IMR-90 (cell line): ENCODE results near the gene MEIS2. TPM values are rescaled to one million over a fixed set of nuclear protein-coding genes. Genes with fewer than 3 reads are reported as not detected.

Experiments used
- ATAC-seq: fragments of 200-7000 bp; cut with Tn5 transposase; 2 replicates; pipeline ENCODE4 v1.9.1; 2020; ENCODE audit warnings: low read depth, mild to moderate bottlenecking, moderate library complexity
- BruUV-seq: library from RNA; stranded (reverse); fragments of 400-500 nt; replicated peaks from 2 replicates; lab custom pipeline; 2021; lab: Mats Ljungman, UMichigan
- CTCF ChIA-PET: fragments of 300-600 bp; formaldehyde crosslinking; extraction: SDS; loops from one replicate; lab custom pipeline; 2021; ENCODE audit warnings: antibody characterized with exemption; lab: Yijun Ruan, JAX
- POLR2A ChIA-PET: fragments of 300-600 bp; sonication (Branson Sonifier 250); formaldehyde crosslinking; loops from one replicate; lab custom pipeline; 2022; ENCODE audit warnings: antibody characterized with exemption; ENCODE audit not compliant: unreplicated experiment; lab: Charles Lee
- DNase-seq: peaks from one replicate; pipeline ENCODE4 v3.0.0; 2013
- H2AFZ ChIP-seq: replicated peaks from 2 replicates; pipeline ENCODE3; 2013; ENCODE audit warnings: low read length, mild to moderate bottlenecking; ENCODE audit not compliant: poor library complexity
- H2AK5ac ChIP-seq: 2 replicates; pipeline ENCODE4 v1.6.1; 2013; ENCODE audit warnings: low read depth, low read length, inconsistent platforms
- H2AK9ac ChIP-seq: replicated peaks from 2 replicates; pipeline ENCODE3; 2013; ENCODE audit warnings: mild to moderate bottlenecking, low read depth, low read length, moderate library complexity; ENCODE audit not compliant: poor library complexity
- H2BK120ac ChIP-seq: 2 replicates; pipeline ENCODE4 v1.6.1; 2013; ENCODE audit warnings: low read depth, low read length, inconsistent platforms
- H2BK15ac ChIP-seq: 3 replicates; pipeline ENCODE4 v1.6.1; 2013; ENCODE audit warnings: low read depth, low read length, inconsistent platforms
- H2BK20ac ChIP-seq: 2 replicates; pipeline ENCODE4 v1.6.1; 2013; ENCODE audit warnings: low read depth, mild to moderate bottlenecking, inconsistent platforms, low read length, moderate library complexity
- H2BK5ac ChIP-seq: 2 replicates; pipeline ENCODE4 v1.6.1; 2013; ENCODE audit warnings: mild to moderate bottlenecking, low read depth, low read length, inconsistent platforms; ENCODE audit not compliant: poor library complexity, severe bottlenecking
- H3K14ac ChIP-seq: replicated peaks from 2 replicates; pipeline ENCODE4 v1.6.1; 2013; ENCODE audit warnings: low read depth, low read length, inconsistent platforms
- H3K18ac ChIP-seq: 2 replicates; pipeline ENCODE4 v1.6.1; 2013; ENCODE audit warnings: low read depth, low read length, control low read depth
- H3K23ac ChIP-seq: 2 replicates; pipeline ENCODE4 v1.6.1; 2013; ENCODE audit warnings: low read depth, low read length, inconsistent platforms
- H3K27ac ChIP-seq: 2 replicates; pipeline ENCODE4 v1.5.1; 2013; ENCODE audit warnings: mild to moderate bottlenecking, control low read depth, low read length; ENCODE audit not compliant: insufficient read depth
- H3K27me3 ChIP-seq: 2 replicates; pipeline ENCODE4 v1.6.1; 2013; ENCODE audit warnings: low read length; ENCODE audit not compliant: control insufficient read depth, insufficient read depth
- H3K36me3 ChIP-seq: 2 replicates; pipeline ENCODE4 v1.6.1; 2013; ENCODE audit warnings: low read length, mixed read lengths; ENCODE audit not compliant: control insufficient read depth, insufficient read depth
- H3K4ac ChIP-seq: 2 replicates; pipeline ENCODE4 v1.6.1; 2013; ENCODE audit warnings: low read depth, low read length, inconsistent platforms
- H3K4me1 ChIP-seq: 2 replicates; pipeline ENCODE4 v1.6.1; 2013; ENCODE audit warnings: low read length, mixed read lengths; ENCODE audit not compliant: control insufficient read depth, insufficient read depth
- H3K4me2 ChIP-seq: 2 replicates; pipeline ENCODE4 v1.6.1; 2013; ENCODE audit warnings: low read depth, mild to moderate bottlenecking, control low read depth, low read length, moderate library complexity
- H3K4me3 ChIP-seq: 2 replicates; pipeline ENCODE4 v1.5.1; 2013; ENCODE audit warnings: low read depth, mild to moderate bottlenecking, control low read depth, low read length, moderate library complexity; ENCODE audit not compliant: insufficient read depth
- H3K56ac ChIP-seq: 2 replicates; pipeline ENCODE4 v1.6.1; 2013; ENCODE audit warnings: low read length, inconsistent platforms; ENCODE audit not compliant: insufficient read depth; ENCODE audit errors: extremely low read depth
- H3K79me1 ChIP-seq, 2 experiments: 2 replicates each; pipeline ENCODE4 v1.6.1; 2013; ENCODE audit warnings: low read length in 2 of 2, inconsistent platforms in 1 of 2, low read depth in 1 of 2
- H3K9ac ChIP-seq: 2 replicates; pipeline ENCODE4 v1.6.1; 2013; ENCODE audit warnings: low read depth, low read length, control low read depth
- H3K9me1 ChIP-seq: 2 replicates; pipeline ENCODE4 v1.6.1; 2013; ENCODE audit warnings: low read length, inconsistent platforms; ENCODE audit not compliant: insufficient read depth
- H3K9me3 ChIP-seq: 2 replicates; pipeline ENCODE4 v1.6.1; 2013; ENCODE audit warnings: low read length; ENCODE audit not compliant: control insufficient read depth, insufficient read depth
- H4K20me1 ChIP-seq: 2 replicates; pipeline ENCODE4 v1.6.1; 2013; ENCODE audit warnings: low read length, inconsistent platforms; ENCODE audit not compliant: insufficient read depth
- H4K5ac ChIP-seq: 2 replicates; pipeline ENCODE4 v1.6.1; 2013; ENCODE audit warnings: mild to moderate bottlenecking, low read depth, low read length, control low read depth
- H4K8ac ChIP-seq, 2 experiments: 2 replicates each; pipeline ENCODE4 v1.6.1; 2013; ENCODE audit warnings: low read depth in 2 of 2, low read length in 2 of 2, control low read depth in 1 of 2, inconsistent platforms in 1 of 2
- H4K91ac ChIP-seq: 2 replicates; pipeline ENCODE4 v1.6.1; 2013; ENCODE audit warnings: low read depth, low read length, inconsistent platforms; ENCODE audit not compliant: insufficient read depth
- BHLHE40 ChIP-seq: fragments of 150-350 bp; IDR thresholded peaks from 2 replicates; pipeline ENCODE4 v1.6.1; 2016; ENCODE audit warnings: mild to moderate bottlenecking, low read depth, low read length
- CEBPB ChIP-seq: IDR thresholded peaks from 2 replicates; pipeline ENCODE4 v1.6.1; 2012; ENCODE audit warnings: low read depth, low read length, improper control_type of control experiment
- CHD1 ChIP-seq: IDR thresholded peaks from 2 replicates; pipeline ENCODE4 v1.6.1; 2012; ENCODE audit warnings: low read depth, low read length, improper control_type of control experiment
- FOS ChIP-seq: fragments of 150-350 bp; IDR thresholded peaks from 2 replicates; pipeline ENCODE4 v1.6.1; 2016; ENCODE audit warnings: low read depth, low read length
- MAZ ChIP-seq: IDR thresholded peaks from 2 replicates; pipeline ENCODE4 v1.6.1; 2012; ENCODE audit warnings: low read depth, mild to moderate bottlenecking, low read length, improper control_type of control experiment, moderate library complexity, borderline replicate concordance
- RAD21 ChIP-seq: IDR thresholded peaks from 2 replicates; pipeline ENCODE4 v1.6.1; 2012; ENCODE audit warnings: low read length, improper control_type of control experiment
- RFX5 ChIP-seq: IDR thresholded peaks from 2 replicates; pipeline ENCODE4 v1.8.0; 2012; ENCODE audit warnings: low read depth, mild to moderate bottlenecking, low read length, moderate library complexity
- SMC3 ChIP-seq: fragments of 150-350 bp; IDR thresholded peaks from 2 replicates; pipeline ENCODE4 v1.6.1; 2016; ENCODE audit warnings: low read depth, mild to moderate bottlenecking, antibody characterized with exemption, low read length, moderate library complexity
- WGBS, 2 experiments: methylation state at CpG; one replicate each; pipeline versions ENCODE4 v1.1.5 to v1.1.7; 2013; ENCODE audit warnings: missing lambda C conversion rate in 2 of 2; ENCODE audit not compliant: insufficient read length in 1 of 2; ENCODE audit errors: extremely low coverage in 2 of 2; 5-methylcytosine and 5-hydroxymethylcytosine counted together
- dilution Hi-C: fragments of 300-500 bp; cut with HindIII; formaldehyde crosslinking; loops from one replicate; pipeline ENCODE4 v1.14.3; 2018; ENCODE audit warnings: low sequenced_read_pairs; ENCODE audit not compliant: unreplicated experiment
- in situ Hi-C: fragments of 300-500 bp; cut with MboI; formaldehyde crosslinking; loops from 3 replicates; pipeline ENCODE4 v1.14.3; 2019; ENCODE audit warnings: low sequenced_read_pairs, inconsistent platforms, mixed read lengths
- intact Hi-C: fragments of 100-400 bp; cut with micrococcal nuclease; formaldehyde crosslinking; loops from 2 replicates; pipeline ENCODE4 v1.10.0; 2022
- polyA plus RNA-seq, 3 experiments: library from polyadenylated mRNA; depleted of rRNA; stranded (reverse); fragments of >200 nt; gene quantifications; 2 replicates each; pipeline ENCODE4 v1.2.3, GENCODE V29; 2012; ENCODE audit warnings: low replicate concordance in 1 of 3
- total RNA-seq: library from RNA; depleted of rRNA; stranded (reverse); fragments of >200 nt; gene quantifications from 2 replicates; pipeline ENCODE4 v1.2.3, GENCODE V29; 2012
- TF ChIP-seq, protein P1 (sequence below): fragments of 150-350 bp; IDR thresholded peaks from 2 replicates; pipeline ENCODE4 v1.6.1; 2016; ENCODE audit warnings: low read depth, mild to moderate bottlenecking, low read length, moderate library complexity, borderline replicate concordance
- TF ChIP-seq, protein P2 (sequence below): fragments of 150-350 bp; IDR thresholded peaks from 2 replicates; pipeline ENCODE4 v1.6.1; 2017; ENCODE audit warnings: mild to moderate bottlenecking, antibody characterized with exemption, low read length, low read depth

MEIS2 gene
- total and polyA plus RNA-seq, 2 of the 4 experiments (the other 2 are of a cell fraction) = 70.1 to 71.3 TPM

DNA sequence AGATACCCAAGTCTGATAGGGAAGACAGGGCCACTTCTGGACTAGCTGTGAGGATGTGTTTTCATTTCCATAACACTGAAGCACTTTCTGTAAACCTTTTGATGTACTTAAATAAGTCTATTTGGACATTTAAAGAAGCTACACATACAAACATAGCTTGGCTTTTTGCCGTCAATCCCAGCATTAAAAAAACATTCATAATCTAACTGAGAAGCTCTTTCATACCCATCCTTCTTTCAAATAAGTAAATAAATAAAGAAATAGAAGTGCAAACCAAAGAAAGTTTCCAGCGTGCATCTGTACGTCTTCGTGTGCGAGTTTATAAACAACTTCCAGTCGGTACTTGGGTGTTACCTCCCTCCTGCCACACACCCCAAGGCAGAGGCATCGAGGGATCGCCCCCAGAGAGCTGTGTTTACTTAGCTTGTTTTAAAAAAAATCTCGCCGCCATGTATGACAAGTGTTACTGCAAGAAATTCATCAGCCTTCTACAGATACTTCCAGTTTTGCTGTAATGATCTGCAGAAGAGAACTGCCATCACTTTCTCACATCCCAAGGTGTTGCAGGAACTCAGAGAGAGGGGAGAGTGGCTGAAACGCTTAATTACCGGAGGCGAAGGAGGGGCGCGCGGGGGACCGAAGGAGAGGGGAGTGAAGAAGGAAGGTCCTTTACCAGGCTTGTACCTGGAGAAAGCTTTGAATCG lies 9.0 kb upstream of the MEIS2 start:
- Histone ChIP-seq H3K27me3 (no peaks in the 10 kb centered on the region; the same call in 1 of the 2 replicates), H3K79me1 (peaks cover 0 to 15% of the 10 kb centered on the region in 2 experiments; a peak in 3 of 4 replicates), H3K23ac (no peak overlapping the region), H4K20me1 (no peaks in the 10 kb centered on the region), H3K56ac (no peak overlapping the region), H3K27ac (no peak overlapping the region), H2AFZ (no peak overlapping the region), H2BK20ac (no peak overlapping the region), H2AK5ac (no peak overlapping the region), H2AK9ac (no peak overlapping the region), H2BK15ac (no peak overlapping the region), H2BK120ac (no peak overlapping the region), H3K4me3 (no peak overlapping the region), H3K4ac (no peak overlapping the region), H3K9ac (no peak overlapping the region), H3K36me3 (no peaks in the 10 kb centered on the region), H2BK5ac (no peak overlapping the region), H3K4me2 (no peak overlapping the region), H3K14ac (no peak overlapping the region), H4K91ac (no peak overlapping the region), H3K4me1 (peaks cover 2% of the 10 kb centered on the region; the same call in 1 of the 2 replicates), H3K9me1 (no peaks in the 10 kb centered on the region), H3K18ac (no peak overlapping the region), H3K9me3 (no peaks in the 10 kb centered on the region), H4K5ac (no peak overlapping the region), H4K8ac (no peak overlapping the region)
- POLR2A ChIA-PET = no interaction called here
- in situ Hi-C loops = no loop called here
- no CpG with 5 or more reads among the region's 18 CpGs for WGBS, 2 experiments
- TF ChIP-seq BHLHE40 (no peak), MAZ (no peak), SMC3 (no peak), CHD1 (no peak), FOS (no peak), RAD21 (no peak), CEBPB (no peak), RFX5 (no peak)
- TF ChIP-seq, protein P1, sequence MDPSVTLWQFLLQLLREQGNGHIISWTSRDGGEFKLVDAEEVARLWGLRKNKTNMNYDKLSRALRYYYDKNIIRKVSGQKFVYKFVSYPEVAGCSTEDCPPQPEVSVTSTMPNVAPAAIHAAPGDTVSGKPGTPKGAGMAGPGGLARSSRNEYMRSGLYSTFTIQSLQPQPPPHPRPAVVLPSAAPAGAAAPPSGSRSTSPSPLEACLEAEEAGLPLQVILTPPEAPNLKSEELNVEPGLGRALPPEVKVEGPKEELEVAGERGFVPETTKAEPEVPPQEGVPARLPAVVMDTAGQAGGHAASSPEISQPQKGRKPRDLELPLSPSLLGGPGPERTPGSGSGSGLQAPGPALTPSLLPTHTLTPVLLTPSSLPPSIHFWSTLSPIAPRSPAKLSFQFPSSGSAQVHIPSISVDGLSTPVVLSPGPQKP = no peak
- TF ChIP-seq, protein P2, sequence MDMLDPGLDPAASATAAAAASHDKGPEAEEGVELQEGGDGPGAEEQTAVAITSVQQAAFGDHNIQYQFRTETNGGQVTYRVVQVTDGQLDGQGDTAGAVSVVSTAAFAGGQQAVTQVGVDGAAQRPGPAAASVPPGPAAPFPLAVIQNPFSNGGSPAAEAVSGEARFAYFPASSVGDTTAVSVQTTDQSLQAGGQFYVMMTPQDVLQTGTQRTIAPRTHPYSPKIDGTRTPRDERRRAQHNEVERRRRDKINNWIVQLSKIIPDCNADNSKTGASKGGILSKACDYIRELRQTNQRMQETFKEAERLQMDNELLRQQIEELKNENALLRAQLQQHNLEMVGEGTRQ = no peak
- CTCF ChIA-PET = interaction anchor here (0.6 kb wide), 1 partner anchor 413 kb away, joined by 3 read pairs; no protein-coding TSS in a partner anchor
- BruUV-seq = no TSS peak
- DNase-seq (no peak), ATAC-seq (no peak)
- dilution Hi-C loops = no loop called here
- intact Hi-C loops = loop anchor here (10.0 kb wide), 3 partner anchors 605 to 1585 kb away; no protein-coding TSS in a partner anchor
